WTC11 (cell line): ENCODE data around the gene KCNJ6. TPM values are rescaled to one million over a fixed set of nuclear protein-coding genes. Genes with fewer than 3 reads are reported as not detected.

ENCODE experiments used
- ATAC-seq: fragments of 200-7000 bp; cut with Tn5 transposase; 2 replicates; pipeline ENCODE4 v1.10.0; 2021; ENCODE audit warnings: mild to moderate bottlenecking, moderate library complexity
- CTCF ChIA-PET: fragments of 300-600 bp; sonication (Branson Sonifier 250); formaldehyde crosslinking; loops from one replicate; lab custom pipeline; 2021; ENCODE audit warnings: antibody characterized with exemption; lab: Charles Lee
- POLR2A ChIA-PET: fragments of 350-600 bp; sonication (Branson Sonifier 250); formaldehyde crosslinking; loops from one replicate; lab custom pipeline; 2021; ENCODE audit warnings: antibody characterized with exemption; lab: Charles Lee
- DNase-seq: peaks from one replicate; pipeline ENCODE4 v3.0.0; 2021; ENCODE audit warnings: low spot score
- H3K27ac Mint-ChIP-seq: 2 replicates; pipeline ENCODE4 v1.8.0; 2021; ENCODE audit warnings: mixed read lengths
- H3K27me3 Mint-ChIP-seq: 2 replicates; pipeline ENCODE4 v1.8.0; 2021; ENCODE audit warnings: low read depth, mild to moderate bottlenecking, moderate library complexity, mixed read lengths
- H3K36me3 Mint-ChIP-seq: 2 replicates; pipeline ENCODE4 v1.8.0; 2021; ENCODE audit warnings: mixed read lengths
- H3K4me1 Mint-ChIP-seq: 2 replicates; pipeline ENCODE4 v1.8.0; 2022; ENCODE audit warnings: mixed read lengths
- H3K4me3 Mint-ChIP-seq: 2 replicates; pipeline ENCODE4 v1.8.0; 2021; ENCODE audit warnings: mild to moderate bottlenecking, moderate library complexity, mixed read lengths
- H3K9me3 Mint-ChIP-seq: 2 replicates; pipeline ENCODE4 v1.8.0; 2021; ENCODE audit warnings: mixed read lengths
- FOXK1 ChIP-seq: sonication (generic); formaldehyde crosslinking; IDR thresholded peaks from 2 replicates; pipeline ENCODE4 v1.8.0; 2022; ENCODE audit warnings: mild to moderate bottlenecking, moderate library complexity, missing genetic modification reagents
- HMGA2 ChIP-seq: fragments of 250-450 bp; sonication (Bioruptor Pico); IDR thresholded peaks from 2 replicates; pipeline ENCODE4 v1.4.0; 2021; ENCODE audit warnings: mild to moderate bottlenecking, moderate library complexity
- NFATC4 ChIP-seq: fragments of 250-450 bp; sonication (Bioruptor Pico); IDR thresholded peaks from 2 replicates; pipeline ENCODE4 v1.9.0; 2021; ENCODE audit warnings: mild to moderate bottlenecking
- NFYB ChIP-seq: sonication (generic); formaldehyde crosslinking; conservative IDR thresholded peaks from 2 replicates; pipeline ENCODE4 v1.8.0; 2022; ENCODE audit warnings: low read depth, missing genetic modification reagents
- NR3C1 ChIP-seq: sonication (generic); formaldehyde crosslinking; conservative IDR thresholded peaks from 2 replicates; pipeline ENCODE4 v1.8.1; 2023; ENCODE audit warnings: low read depth, mild to moderate bottlenecking, missing genetic modification reagents
- SMAD3 ChIP-seq: sonication (generic); formaldehyde crosslinking; IDR thresholded peaks from 2 replicates; pipeline ENCODE4 v1.8.0; 2022; ENCODE audit warnings: missing genetic modification reagents, mild to moderate bottlenecking, borderline replicate concordance
- SMAD4 ChIP-seq: sonication (generic); formaldehyde crosslinking; IDR thresholded peaks from 2 replicates; pipeline ENCODE4 v1.8.0; 2022; ENCODE audit warnings: mild to moderate bottlenecking, missing genetic modification reagents
- SOX15 ChIP-seq: fragments of 250-450 bp; sonication (Bioruptor Pico); IDR thresholded peaks from 2 replicates; pipeline ENCODE4 v1.9.0; 2021; ENCODE audit warnings: mild to moderate bottlenecking
- SP1 ChIP-seq: sonication (generic); formaldehyde crosslinking; conservative IDR thresholded peaks from 2 replicates; pipeline ENCODE4 v1.8.1; 2022; ENCODE audit warnings: missing genetic modification reagents
- ZNF121 ChIP-seq: sonication (generic); formaldehyde crosslinking; IDR thresholded peaks from 2 replicates; pipeline ENCODE4 v1.8.0; 2023; ENCODE audit warnings: missing genetic modification reagents
- ZNF671 ChIP-seq: fragments of 250-450 bp; sonication (Bioruptor Pico); IDR thresholded peaks from 2 replicates; pipeline ENCODE4 v1.8.0; 2021; ENCODE audit warnings: mild to moderate bottlenecking
- total RNA-seq: library from RNA; stranded (reverse); gene quantifications from 3 replicates; pipeline ENCODE4 v1.2.3, GENCODE V29; 2021
- TF ChIP-seq, protein P1 (sequence below): fragments of 250-450 bp; sonication (Bioruptor Pico); IDR thresholded peaks from 2 replicates; pipeline ENCODE4 v1.9.0; 2021; ENCODE audit warnings: mild to moderate bottlenecking
- TF ChIP-seq, protein P2 (sequence below): fragments of 250-450 bp; sonication (Bioruptor Pico); IDR thresholded peaks from 2 replicates; pipeline ENCODE4 v2.1.2; 2022; ENCODE audit warnings: mild to moderate bottlenecking, moderate library complexity
- TF ChIP-seq, protein P3 (sequence below): sonication (generic); formaldehyde crosslinking; IDR thresholded peaks from 2 replicates; pipeline ENCODE4 v1.8.1; 2022; ENCODE audit warnings: missing genetic modification reagents, borderline replicate concordance
- TF ChIP-seq, protein P4 (sequence below): sonication (generic); formaldehyde crosslinking; IDR thresholded peaks from 2 replicates; pipeline ENCODE4 v1.8.0; 2022; ENCODE audit warnings: missing genetic modification reagents
- TF ChIP-seq, protein P5 (sequence below): sonication (generic); formaldehyde crosslinking; IDR thresholded peaks from 2 replicates; pipeline ENCODE4 v1.8.0; 2022; ENCODE audit warnings: mild to moderate bottlenecking, missing genetic modification reagents
- TF ChIP-seq, protein P6 (sequence below): sonication (generic); formaldehyde crosslinking; IDR thresholded peaks from 2 replicates; pipeline ENCODE4 v1.8.1; 2023; ENCODE audit warnings: mild to moderate bottlenecking, missing genetic modification reagents, moderate library complexity
- TF ChIP-seq, protein P7 (sequence below): fragments of 250-450 bp; sonication (Bioruptor Pico); IDR thresholded peaks from 2 replicates; pipeline ENCODE4 v1.9.0; 2021; ENCODE audit warnings: mild to moderate bottlenecking, borderline replicate concordance

KCNJ6 gene
- total RNA-seq, 1 experiment from 2014 or later: 0.35 TPM

DNA sequence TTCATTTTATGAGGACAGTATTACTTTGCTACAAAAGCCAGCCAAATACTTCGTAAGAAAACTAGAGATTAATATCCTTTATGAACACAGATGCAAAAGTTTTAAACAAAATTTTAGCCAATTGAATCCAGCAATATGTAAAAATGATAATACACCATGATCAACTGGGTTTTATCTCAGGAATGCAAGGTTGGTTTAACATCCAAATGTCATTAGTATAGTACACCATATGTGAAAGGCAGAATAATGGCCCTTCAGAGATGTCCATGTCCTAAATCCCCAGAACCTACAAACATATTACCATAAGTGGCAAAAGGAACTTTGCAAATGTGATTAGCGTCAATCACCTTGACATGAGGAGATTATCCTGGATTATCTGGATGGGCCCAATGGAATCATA, 16.7 kb upstream of the KCNJ6 start (continued):
- no peak for TF ChIP-seq HMGA2
- TF ChIP-seq, protein P1, sequence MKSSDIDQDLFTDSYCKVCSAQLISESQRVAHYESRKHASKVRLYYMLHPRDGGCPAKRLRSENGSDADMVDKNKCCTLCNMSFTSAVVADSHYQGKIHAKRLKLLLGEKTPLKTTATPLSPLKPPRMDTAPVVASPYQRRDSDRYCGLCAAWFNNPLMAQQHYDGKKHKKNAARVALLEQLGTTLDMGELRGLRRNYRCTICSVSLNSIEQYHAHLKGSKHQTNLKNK (CRISPR knock-in tag): no peak

DNA sequence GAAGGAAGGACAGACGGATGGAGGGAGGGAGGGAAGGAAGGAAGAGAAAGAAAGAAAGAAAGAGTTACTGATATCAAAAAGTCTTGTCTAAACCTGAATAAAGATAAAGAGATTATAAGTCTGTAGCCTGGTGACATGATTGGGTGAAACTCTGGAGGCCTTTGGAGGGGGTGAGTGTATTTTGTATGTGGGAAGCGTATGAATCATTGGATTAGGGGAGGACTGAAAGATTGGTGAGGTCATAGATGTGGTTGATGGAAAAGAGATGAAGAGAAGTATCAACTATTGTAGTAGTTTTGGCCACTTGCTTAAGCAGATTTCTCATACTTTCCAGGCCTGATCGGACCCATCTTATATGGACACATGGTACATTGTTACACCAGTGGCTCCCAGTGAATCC, 11.5 kb upstream of the KCNJ6 start:
- CTCF ChIA-PET: no interaction called here
- ATAC-seq: no peak

More for the DNA sequence above, 11.5 kb upstream of the KCNJ6 start:
- POLR2A ChIA-PET: no interaction called here
- TF ChIP-seq, protein P2, sequence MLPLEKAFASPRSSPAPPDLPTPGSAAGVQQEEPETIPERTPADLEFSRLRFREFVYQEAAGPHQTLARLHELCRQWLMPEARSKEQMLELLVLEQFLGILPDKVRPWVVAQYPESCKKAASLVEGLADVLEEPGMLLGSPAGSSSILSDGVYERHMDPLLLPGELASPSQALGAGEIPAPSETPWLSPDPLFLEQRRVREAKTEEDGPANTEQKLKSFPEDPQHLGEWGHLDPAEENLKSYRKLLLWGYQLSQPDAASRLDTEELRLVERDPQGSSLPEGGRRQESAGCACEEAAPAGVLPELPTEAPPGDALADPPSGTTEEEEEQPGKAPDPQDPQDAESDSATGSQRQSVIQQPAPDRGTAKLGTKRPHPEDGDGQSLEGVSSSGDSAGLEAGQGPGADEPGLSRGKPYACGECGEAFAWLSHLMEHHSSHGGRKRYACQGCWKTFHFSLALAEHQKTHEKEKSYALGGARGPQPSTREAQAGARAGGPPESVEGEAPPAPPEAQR (CRISPR knock-in tag): no peak
- TF ChIP-seq, protein P3, sequence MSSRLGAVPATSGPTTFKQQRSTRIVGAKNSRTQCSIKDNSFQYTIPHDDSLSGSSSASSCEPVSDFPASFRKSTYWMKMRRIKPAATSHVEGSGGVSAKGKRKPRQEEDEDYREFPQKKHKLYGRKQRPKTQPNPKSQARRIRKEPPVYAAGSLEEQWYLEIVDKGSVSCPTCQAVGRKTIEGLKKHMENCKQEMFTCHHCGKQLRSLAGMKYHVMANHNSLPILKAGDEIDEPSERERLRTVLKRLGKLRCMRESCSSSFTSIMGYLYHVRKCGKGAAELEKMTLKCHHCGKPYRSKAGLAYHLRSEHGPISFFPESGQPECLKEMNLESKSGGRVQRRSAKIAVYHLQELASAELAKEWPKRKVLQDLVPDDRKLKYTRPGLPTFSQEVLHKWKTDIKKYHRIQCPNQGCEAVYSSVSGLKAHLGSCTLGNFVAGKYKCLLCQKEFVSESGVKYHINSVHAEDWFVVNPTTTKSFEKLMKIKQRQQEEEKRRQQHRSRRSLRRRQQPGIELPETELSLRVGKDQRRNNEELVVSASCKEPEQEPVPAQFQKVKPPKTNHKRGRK (CRISPR knock-in tag): no peak
- TF ChIP-seq HMGA2 (no peak), FOXK1 (CRISPR knock-in tag) (no peak), NR3C1 (CRISPR knock-in tag) (no peak), SMAD3 (CRISPR knock-in tag) (no peak), NFYB (CRISPR knock-in tag) (no peak), SOX15 (no peak), ZNF121 (no peak), SMAD4 (no peak), ZNF671 (CRISPR knock-in tag) (no peak), NFATC4 (CRISPR knock-in tag) (no peak), SP1 (CRISPR knock-in tag) (no peak)
- TF ChIP-seq, protein P4, sequence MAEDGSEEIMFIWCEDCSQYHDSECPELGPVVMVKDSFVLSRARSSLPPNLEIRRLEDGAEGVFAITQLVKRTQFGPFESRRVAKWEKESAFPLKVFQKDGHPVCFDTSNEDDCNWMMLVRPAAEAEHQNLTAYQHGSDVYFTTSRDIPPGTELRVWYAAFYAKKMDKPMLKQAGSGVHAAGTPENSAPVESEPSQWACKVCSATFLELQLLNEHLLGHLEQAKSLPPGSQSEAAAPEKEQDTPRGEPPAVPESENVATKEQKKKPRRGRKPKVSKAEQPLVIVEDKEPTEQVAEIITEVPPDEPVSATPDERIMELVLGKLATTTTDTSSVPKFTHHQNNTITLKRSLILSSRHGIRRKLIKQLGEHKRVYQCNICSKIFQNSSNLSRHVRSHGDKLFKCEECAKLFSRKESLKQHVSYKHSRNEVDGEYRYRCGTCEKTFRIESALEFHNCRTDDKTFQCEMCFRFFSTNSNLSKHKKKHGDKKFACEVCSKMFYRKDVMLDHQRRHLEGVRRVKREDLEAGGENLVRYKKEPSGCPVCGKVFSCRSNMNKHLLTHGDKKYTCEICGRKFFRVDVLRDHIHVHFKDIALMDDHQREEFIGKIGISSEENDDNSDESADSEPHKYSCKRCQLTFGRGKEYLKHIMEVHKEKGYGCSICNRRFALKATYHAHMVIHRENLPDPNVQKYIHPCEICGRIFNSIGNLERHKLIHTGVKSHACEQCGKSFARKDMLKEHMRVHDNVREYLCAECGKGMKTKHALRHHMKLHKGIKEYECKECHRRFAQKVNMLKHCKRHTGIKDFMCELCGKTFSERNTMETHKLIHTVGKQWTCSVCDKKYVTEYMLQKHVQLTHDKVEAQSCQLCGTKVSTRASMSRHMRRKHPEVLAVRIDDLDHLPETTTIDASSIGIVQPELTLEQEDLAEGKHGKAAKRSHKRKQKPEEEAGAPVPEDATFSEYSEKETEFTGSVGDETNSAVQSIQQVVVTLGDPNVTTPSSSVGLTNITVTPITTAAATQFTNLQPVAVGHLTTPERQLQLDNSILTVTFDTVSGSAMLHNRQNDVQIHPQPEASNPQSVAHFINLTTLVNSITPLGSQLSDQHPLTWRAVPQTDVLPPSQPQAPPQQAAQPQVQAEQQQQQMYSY: no peak
- TF ChIP-seq, protein P5, sequence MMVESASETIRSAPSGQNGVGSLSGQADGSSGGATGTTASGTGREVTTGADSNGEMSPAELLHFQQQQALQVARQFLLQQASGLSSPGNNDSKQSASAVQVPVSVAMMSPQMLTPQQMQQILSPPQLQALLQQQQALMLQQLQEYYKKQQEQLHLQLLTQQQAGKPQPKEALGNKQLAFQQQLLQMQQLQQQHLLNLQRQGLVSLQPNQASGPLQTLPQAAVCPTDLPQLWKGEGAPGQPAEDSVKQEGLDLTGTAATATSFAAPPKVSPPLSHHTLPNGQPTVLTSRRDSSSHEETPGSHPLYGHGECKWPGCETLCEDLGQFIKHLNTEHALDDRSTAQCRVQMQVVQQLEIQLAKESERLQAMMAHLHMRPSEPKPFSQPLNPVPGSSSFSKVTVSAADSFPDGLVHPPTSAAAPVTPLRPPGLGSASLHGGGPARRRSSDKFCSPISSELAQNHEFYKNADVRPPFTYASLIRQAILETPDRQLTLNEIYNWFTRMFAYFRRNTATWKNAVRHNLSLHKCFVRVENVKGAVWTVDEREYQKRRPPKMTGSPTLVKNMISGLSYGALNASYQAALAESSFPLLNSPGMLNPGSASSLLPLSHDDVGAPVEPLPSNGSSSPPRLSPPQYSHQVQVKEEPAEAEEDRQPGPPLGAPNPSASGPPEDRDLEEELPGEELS: no peak
- TF ChIP-seq, protein P1 (CRISPR knock-in tag): no peak
- TF ChIP-seq, protein P6, sequence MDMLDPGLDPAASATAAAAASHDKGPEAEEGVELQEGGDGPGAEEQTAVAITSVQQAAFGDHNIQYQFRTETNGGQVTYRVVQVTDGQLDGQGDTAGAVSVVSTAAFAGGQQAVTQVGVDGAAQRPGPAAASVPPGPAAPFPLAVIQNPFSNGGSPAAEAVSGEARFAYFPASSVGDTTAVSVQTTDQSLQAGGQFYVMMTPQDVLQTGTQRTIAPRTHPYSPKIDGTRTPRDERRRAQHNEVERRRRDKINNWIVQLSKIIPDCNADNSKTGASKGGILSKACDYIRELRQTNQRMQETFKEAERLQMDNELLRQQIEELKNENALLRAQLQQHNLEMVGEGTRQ (CRISPR knock-in tag): no peak
- TF ChIP-seq, protein P7, sequence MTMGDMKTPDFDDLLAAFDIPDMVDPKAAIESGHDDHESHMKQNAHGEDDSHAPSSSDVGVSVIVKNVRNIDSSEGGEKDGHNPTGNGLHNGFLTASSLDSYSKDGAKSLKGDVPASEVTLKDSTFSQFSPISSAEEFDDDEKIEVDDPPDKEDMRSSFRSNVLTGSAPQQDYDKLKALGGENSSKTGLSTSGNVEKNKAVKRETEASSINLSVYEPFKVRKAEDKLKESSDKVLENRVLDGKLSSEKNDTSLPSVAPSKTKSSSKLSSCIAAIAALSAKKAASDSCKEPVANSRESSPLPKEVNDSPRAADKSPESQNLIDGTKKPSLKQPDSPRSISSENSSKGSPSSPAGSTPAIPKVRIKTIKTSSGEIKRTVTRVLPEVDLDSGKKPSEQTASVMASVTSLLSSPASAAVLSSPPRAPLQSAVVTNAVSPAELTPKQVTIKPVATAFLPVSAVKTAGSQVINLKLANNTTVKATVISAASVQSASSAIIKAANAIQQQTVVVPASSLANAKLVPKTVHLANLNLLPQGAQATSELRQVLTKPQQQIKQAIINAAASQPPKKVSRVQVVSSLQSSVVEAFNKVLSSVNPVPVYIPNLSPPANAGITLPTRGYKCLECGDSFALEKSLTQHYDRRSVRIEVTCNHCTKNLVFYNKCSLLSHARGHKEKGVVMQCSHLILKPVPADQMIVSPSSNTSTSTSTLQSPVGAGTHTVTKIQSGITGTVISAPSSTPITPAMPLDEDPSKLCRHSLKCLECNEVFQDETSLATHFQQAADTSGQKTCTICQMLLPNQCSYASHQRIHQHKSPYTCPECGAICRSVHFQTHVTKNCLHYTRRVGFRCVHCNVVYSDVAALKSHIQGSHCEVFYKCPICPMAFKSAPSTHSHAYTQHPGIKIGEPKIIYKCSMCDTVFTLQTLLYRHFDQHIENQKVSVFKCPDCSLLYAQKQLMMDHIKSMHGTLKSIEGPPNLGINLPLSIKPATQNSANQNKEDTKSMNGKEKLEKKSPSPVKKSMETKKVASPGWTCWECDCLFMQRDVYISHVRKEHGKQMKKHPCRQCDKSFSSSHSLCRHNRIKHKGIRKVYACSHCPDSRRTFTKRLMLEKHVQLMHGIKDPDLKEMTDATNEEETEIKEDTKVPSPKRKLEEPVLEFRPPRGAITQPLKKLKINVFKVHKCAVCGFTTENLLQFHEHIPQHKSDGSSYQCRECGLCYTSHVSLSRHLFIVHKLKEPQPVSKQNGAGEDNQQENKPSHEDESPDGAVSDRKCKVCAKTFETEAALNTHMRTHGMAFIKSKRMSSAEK: no peak
- Mint-ChIP-seq H3K36me3 (no peaks in the 10 kb centered on the region), H3K4me3 (no peak overlapping the region), H3K4me1 (no peaks in the 10 kb centered on the region), H3K27me3 (peaks cover 4% of the 10 kb centered on the region; the same call in 1 of the 2 replicates), H3K9me3 (peaks cover 33% of the 10 kb centered on the region), H3K27ac (no peak overlapping the region)
- no peak for DNase-seq
